K562 (cell line): ENCODE results near the gene PTHLH. TPM values are rescaled to one million over a fixed set of nuclear protein-coding genes. Genes with fewer than 3 reads are reported as not detected.

ENCODE experiments used
- ATAC-seq: fragments of 200-7000 bp; cut with Tn5 transposase; 3 replicates; pipeline ENCODE4 v1.9.1; 2020; ENCODE audit warnings: moderate library complexity
- BruUV-seq: library from RNA; stranded (reverse); fragments of 400-500 nt; replicated peaks from 2 replicates; lab custom pipeline; 2021; lab: Mats Ljungman, UMichigan
- CTCF ChIA-PET: fragments of 300-600 bp; formaldehyde crosslinking; extraction: SDS; loops from one replicate; lab custom pipeline; 2021; ENCODE audit warnings: low intra/inter-chr PET ratio; lab: Yijun Ruan, JAX
- POLR2A ChIA-PET: fragments of 300-600, 350-650 bp; sonication (Branson Sonifier 250); formaldehyde crosslinking; extraction: SDS; loops from one replicate; lab custom pipeline; 2021; ENCODE audit warnings: antibody characterized with exemption, inconsistent platforms; lab: Yijun Ruan, JAX
- DNase-seq, 4 experiments: peaks; one replicate each; pipeline versions ENCODE4 v3.0.0 to v3.0.0-alpha.2; 2011 to 2018; ENCODE audit warnings: low spot score in 3 of 4, mixed read lengths in 3 of 4; ENCODE audit errors: extremely low read depth in 1 of 4
- FAIRE-seq: peaks from 2 replicates; lab custom pipeline; 2011; peaks lifted over from hg19 to GRCh38; lab: Jason Lieb, UNC
- H2AFZ ChIP-seq: 2 replicates; pipeline ENCODE4 v1.6.0; 2011; ENCODE audit warnings: low read depth, low read length, control low read depth, inconsistent platforms
- H3K27ac ChIP-seq: fragments of 200-600 bp; 3 replicates; pipeline ENCODE4 v1.8.0; 2011; ENCODE audit warnings: low read depth, mild to moderate bottlenecking, control low read depth, inconsistent platforms, low read length, moderate library complexity, mixed read lengths; ENCODE audit errors: extremely low read depth
- H3K27me3 ChIP-seq, 2 experiments: fragments of 300-600 bp in 1 of 2; 2 replicates in 1 of 2; 3 replicates in 1 of 2; pipeline versions ENCODE4 v1.6.0 to v1.8.0; 2011; ENCODE audit warnings: inconsistent platforms in 2 of 2, low read length in 2 of 2, mild to moderate bottlenecking in 1 of 2, mixed read lengths in 1 of 2, moderate library complexity in 1 of 2; ENCODE audit not compliant: control insufficient read depth in 2 of 2, insufficient read depth in 2 of 2
- H3K36me3 ChIP-seq: fragments of 300-600 bp; 3 replicates; pipeline ENCODE4 v1.8.0; 2011; ENCODE audit warnings: mild to moderate bottlenecking, low read length, inconsistent platforms; ENCODE audit not compliant: control insufficient read depth, insufficient read depth
- H3K4me1 ChIP-seq, 2 experiments: fragments of 200-600 bp in 1 of 2; replicated peaks in 1 of 2; 2 replicates in 1 of 2; 3 replicates in 1 of 2; pipeline versions ENCODE4 v1.5.1 to v1.8.0; 2011; ENCODE audit warnings: inconsistent platforms in 2 of 2, low read length in 2 of 2, mild to moderate bottlenecking in 1 of 2, mixed read lengths in 1 of 2, moderate library complexity in 1 of 2; ENCODE audit not compliant: control insufficient read depth in 2 of 2, insufficient read depth in 2 of 2
- H3K4me2 ChIP-seq: 2 replicates; pipeline ENCODE4 v1.6.1; 2011; ENCODE audit warnings: low read length, control low read depth, inconsistent platforms, mixed read lengths; ENCODE audit not compliant: insufficient read depth
- H3K4me3 ChIP-seq: fragments of 200-600 bp; sonication (generic), shearing (Covaris generic); 2 replicates; pipeline ENCODE4 v1.5.1; 2016; ENCODE audit warnings: control low read depth, inconsistent platforms
- H3K79me2 ChIP-seq: fragments of 200-600 bp; 3 replicates; pipeline ENCODE4 v1.8.0; 2011; ENCODE audit warnings: low read length, inconsistent platforms; ENCODE audit not compliant: control insufficient read depth, insufficient read depth
- H3K9ac ChIP-seq, 2 experiments: 2 replicates each; pipeline versions ENCODE4 v1.6.0 to v1.6.1; 2011; ENCODE audit warnings: low read depth in 2 of 2, low read length in 2 of 2, control low read depth in 1 of 2, inconsistent platforms in 1 of 2, mild to moderate bottlenecking in 1 of 2, mixed read lengths in 1 of 2; ENCODE audit not compliant: insufficient read depth in 1 of 2
- H3K9me1 ChIP-seq: one replicate; pipeline ENCODE4 v1.6.0; 2011; ENCODE audit warnings: inconsistent platforms, mild to moderate bottlenecking, low read length, moderate library complexity; ENCODE audit not compliant: control insufficient read depth, insufficient read depth
- H3K9me3 ChIP-seq: replicated peaks from 2 replicates; pipeline ENCODE4 v1.5.1; 2011; ENCODE audit warnings: low read depth, low read length, inconsistent platforms; ENCODE audit not compliant: control insufficient read depth, insufficient read depth
- H4K20me1 ChIP-seq: replicated peaks from 2 replicates; pipeline ENCODE4 v1.6.1; 2011; ENCODE audit warnings: low read length, inconsistent platforms, mixed read lengths; ENCODE audit not compliant: control insufficient read depth, insufficient read depth
- MED1 ChIP-seq: sonication (generic); formaldehyde crosslinking; IDR thresholded peaks from 2 replicates; pipeline ENCODE4 v1.8.1; 2023; ENCODE audit warnings: missing genetic modification reagents, borderline replicate concordance
- ZNF707 ChIP-seq: fragments of 250-450 bp; sonication (Bioruptor Pico); conservative IDR thresholded peaks from 2 replicates; pipeline ENCODE4 v1.8.0; 2022; ENCODE audit warnings: inconsistent platforms, mild to moderate bottlenecking, moderate library complexity
- WGBS: fragments of 100-300 bp; shearing (Covaris generic); methylation state at CpG from one replicate; pipeline ENCODE4 v1.1.6; 2016; ENCODE audit warnings: low coverage, mixed read lengths; ENCODE audit not compliant: insufficient coverage; ENCODE audit errors: missing lambda C conversion rate; 5-methylcytosine and 5-hydroxymethylcytosine counted together
- in situ Hi-C: fragments of 300-500 bp; cut with MboI; formaldehyde crosslinking; loops from 4 replicates; pipeline ENCODE4 v1.15.0; 2018; ENCODE audit warnings: inconsistent platforms, mixed read lengths
- intact Hi-C: fragments of 100-400 bp; cut with micrococcal nuclease; formaldehyde crosslinking; loops from 2 replicates; pipeline ENCODE4 v1.14.2; 2022
- polyA plus RNA-seq, 8 experiments: library from polyadenylated mRNA; depleted of rRNA in 4 of 8; stranded (reverse) in 5 of 8; unstranded in 3 of 8; fragments of >200 nt; fragmentation: Nextera tagmentation in 2 of 8; fragmentation: Illumina TruSeq in 1 of 8; extraction: Ambion mirVana in 2 of 8; extraction: Trizol in 1 of 8; gene quantifications; 2 replicates each; pipeline versions ENCODE4 v1.2.1 to v1.2.3, GENCODE V29; 2011 to 2014; ENCODE audit warnings: inconsistent platforms in 1 of 8, missing spikeins in 1 of 8
- total RNA-seq, 7 experiments: library from RNA; depleted of rRNA in 6 of 7; stranded (reverse); fragments of >200 nt in 6 of 7; fragmentation: Illumina TruSeq in 2 of 7; extraction: Trizol in 2 of 7; gene quantifications; 2 replicates each; pipeline versions ENCODE4 v1.2.1 to v1.2.3, GENCODE V29; 2011 to 2021; ENCODE audit warnings: low replicate concordance in 1 of 7
- TF ChIP-seq, protein P1 (sequence below): sonication (generic); formaldehyde crosslinking; IDR thresholded peaks from 2 replicates; pipeline ENCODE4 v1.8.1; 2023; ENCODE audit warnings: mild to moderate bottlenecking, missing genetic modification reagents

The PTHLH gene
- total and polyA plus RNA-seq, 9 of the 15 experiments (the other 6 are each of a cell fraction or from before 2014, with no cell fraction given): 0.14 to 2.5 (median 0.74) TPM

GRCh38 chr12:27971606-27972005, 927 bp downstream of the PTHLH start:
- FAIRE-seq (no peak), ATAC-seq (no peak), DNase-seq (no peak)
- peaks cover 4 to 7% of the 10 kb centered on the region in 2 experiments; a peak in 2 of 5 replicates for H3K27me3 ChIP-seq
- no peak overlapping the region for H3K4me3 ChIP-seq
- BruUV-seq: no TSS peak
- H2AFZ ChIP-seq: no peak overlapping the region
- no peak overlapping the region for H3K27ac ChIP-seq
- no peaks in the 10 kb centered on the region for H3K9me1 ChIP-seq
- WGBS: 70% methylated on average over 5 of the region's 7 CpGs
- H3K4me1 ChIP-seq: peaks cover 2 to 31% of the 10 kb centered on the region in 2 experiments; a peak in 3 of 5 replicates
- TF ChIP-seq, protein P1, sequence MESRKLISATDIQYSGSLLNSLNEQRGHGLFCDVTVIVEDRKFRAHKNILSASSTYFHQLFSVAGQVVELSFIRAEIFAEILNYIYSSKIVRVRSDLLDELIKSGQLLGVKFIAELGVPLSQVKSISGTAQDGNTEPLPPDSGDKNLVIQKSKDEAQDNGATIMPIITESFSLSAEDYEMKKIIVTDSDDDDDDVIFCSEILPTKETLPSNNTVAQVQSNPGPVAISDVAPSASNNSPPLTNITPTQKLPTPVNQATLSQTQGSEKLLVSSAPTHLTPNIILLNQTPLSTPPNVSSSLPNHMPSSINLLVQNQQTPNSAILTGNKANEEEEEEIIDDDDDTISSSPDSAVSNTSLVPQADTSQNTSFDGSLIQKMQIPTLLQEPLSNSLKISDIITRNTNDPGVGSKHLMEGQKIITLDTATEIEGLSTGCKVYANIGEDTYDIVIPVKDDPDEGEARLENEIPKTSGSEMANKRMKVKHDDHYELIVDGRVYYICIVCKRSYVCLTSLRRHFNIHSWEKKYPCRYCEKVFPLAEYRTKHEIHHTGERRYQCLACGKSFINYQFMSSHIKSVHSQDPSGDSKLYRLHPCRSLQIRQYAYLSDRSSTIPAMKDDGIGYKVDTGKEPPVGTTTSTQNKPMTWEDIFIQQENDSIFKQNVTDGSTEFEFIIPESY: no peak
- TF ChIP-seq ZNF707 (no peak), MED1 (CRISPR knock-in tag) (no peak)
- intact Hi-C loops: no loop called here
- H3K36me3 ChIP-seq: no peaks in the 10 kb centered on the region
- H3K9ac ChIP-seq: no peak overlapping the region
- CTCF ChIA-PET: no interaction called here
- H3K9me3 ChIP-seq: no peaks in the 10 kb centered on the region
- H4K20me1 ChIP-seq: no peaks in the 10 kb centered on the region
- in situ Hi-C loops: loop anchor here (10.0 kb wide), 1 partner anchor 203 kb away; no protein-coding TSS in a partner anchor
- POLR2A ChIA-PET: interaction anchor here (0.6 kb wide), 1 partner anchor 604 kb away, joined by 3 read pairs; no protein-coding TSS in a partner anchor
- no peaks in the 10 kb centered on the region for H3K79me2 ChIP-seq
- no peak overlapping the region for H3K4me2 ChIP-seq
